Measurements from ENCODE around the gene VPS51.

Gene VPS51

DNA sequence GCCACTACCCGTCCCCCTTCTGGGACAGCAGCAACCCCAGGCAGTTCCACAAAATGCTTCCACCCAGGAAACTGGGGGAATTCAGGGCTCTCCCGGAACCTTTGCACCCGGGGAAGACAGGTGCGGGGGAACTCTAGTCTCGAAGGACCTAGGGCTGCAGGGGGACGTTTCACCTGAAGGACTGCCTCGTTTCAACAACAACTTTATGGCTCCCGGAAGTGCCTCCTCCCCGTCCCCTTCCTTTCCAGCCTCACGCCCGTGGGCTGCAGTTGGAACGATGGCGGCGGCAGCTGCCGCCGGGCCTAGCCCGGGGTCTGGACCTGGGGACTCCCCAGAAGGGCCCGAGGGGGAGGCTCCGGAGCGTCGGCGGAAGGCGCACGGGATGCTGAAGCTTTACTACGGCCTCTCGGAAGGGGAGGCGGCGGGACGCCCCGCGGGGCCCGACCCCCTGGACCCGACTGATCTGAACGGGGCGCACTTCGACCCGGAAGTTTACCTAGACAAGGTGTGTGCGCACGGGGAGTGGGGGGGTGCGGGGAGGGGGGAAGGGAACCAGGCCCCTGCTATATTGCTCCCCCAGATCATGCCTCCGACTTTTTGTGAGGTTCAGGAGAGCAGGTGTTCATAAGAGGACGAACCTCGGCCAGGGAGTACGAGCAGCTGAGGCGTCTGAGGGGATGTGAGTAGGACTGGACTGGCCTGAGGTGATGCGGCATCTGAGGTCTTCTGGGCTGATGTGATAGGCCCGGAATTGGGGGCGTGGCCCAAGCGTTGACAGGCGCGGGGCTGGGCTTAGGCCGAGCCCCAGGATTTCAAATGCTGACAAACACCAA, at the start of gene VPS51:
Gene VPS51, plus strand, starts transcription at position 241 of the 833 bp plus-strand sequence. Its CDS starts 37 bp downstream, at position 278.
- DNase-seq: peak; percentile 61 to 88

- no peak for DNase-seq
These were observed 48.2 kb upstream of the VPS51 start for GRCh38 chr11:65047581-65048422.

- no peak for DNase-seq
These were observed 44.6 kb upstream of the VPS51 start for GRCh38 chr11:65051398-65051858.

GRCh38 chr11:65053827-65054508, 42.0 kb upstream of the VPS51 start:
- no peak for DNase-seq

DNA sequence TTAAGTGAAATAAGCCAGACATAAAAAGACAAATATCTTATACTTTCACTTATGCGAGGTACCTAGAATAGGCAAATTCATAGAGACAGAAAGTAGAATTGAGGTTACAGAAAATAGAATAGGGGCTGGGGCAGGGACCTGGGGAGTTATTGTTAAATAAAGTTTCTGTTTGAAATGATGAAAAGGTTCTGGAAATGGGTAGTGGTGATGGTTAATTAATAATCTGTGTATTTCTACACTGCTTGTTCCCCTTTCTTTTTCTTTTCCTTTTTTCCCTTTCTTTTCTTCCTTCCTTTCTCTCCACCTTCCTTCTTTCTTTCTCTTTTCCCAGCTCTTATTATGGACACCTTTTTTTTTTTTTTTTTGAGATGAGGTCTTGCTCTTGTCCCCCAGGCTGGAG, 40.5 kb upstream of the VPS51 start:
- DNase-seq: no peak

DNA sequence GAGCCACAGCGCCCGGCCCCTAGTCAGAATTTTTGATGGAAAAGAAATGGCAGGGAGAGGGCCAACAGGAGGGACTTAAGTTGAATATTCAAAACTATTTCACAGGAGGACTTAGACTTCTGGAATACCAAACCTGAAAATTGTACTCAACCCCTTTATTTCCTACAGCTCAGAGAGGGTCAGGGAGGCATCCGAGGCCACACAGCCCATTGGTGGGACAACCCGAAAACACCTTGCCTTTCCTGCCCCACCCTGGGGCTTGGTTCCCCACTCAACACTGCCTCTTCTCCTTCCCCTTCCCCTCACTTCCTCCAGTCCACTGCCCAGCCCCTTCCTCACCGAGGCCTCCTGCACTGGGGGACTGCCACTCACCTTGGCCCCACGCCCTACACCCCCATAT, 39.0 kb upstream of the VPS51 start:
- no peak for DNase-seq

DNA sequence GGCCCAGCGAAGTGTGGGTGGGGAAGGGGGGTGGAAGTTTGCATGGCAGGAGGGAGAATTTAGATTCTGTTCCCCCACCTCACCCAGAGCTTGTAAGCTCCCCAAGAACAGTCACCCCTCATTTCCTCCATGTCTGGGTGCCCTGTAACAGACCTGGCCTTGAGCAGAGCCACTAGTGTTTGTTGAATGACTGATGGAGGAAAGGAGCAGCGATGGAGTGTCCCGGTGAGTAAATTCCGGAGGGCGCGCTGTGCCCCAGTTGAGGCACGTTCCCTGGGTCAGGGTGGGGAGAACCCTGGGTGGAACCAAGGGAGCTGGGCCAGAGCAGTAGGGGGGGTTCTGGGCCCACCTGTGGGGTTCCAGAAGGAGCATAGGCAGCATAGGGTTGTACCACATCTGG, 38.5 kb upstream of the VPS51 start:
- no peak for DNase-seq

DNA sequence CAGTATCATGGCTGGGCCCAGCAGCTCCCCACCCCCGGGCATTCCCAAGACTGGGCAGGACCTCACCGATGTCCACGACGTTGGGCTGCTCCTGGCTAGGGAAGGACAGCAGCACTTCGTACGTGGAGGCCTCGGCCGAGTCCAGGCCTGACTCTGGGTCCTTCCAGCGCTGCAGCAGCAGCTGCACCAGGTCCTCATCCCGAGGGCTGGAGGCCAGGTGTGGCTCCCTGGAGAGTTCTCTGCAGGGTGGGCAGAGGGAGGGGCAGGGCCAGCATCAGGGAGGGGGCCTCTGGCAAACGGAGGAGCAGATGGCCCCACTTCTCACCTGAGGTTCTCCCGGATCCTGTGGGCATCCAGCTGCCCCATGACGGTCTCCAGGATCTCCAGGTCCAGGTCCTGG, 38.0 kb upstream of the VPS51 start:
- DNase-seq: peak in 1 of 2 experiments; percentile 42

DNA sequence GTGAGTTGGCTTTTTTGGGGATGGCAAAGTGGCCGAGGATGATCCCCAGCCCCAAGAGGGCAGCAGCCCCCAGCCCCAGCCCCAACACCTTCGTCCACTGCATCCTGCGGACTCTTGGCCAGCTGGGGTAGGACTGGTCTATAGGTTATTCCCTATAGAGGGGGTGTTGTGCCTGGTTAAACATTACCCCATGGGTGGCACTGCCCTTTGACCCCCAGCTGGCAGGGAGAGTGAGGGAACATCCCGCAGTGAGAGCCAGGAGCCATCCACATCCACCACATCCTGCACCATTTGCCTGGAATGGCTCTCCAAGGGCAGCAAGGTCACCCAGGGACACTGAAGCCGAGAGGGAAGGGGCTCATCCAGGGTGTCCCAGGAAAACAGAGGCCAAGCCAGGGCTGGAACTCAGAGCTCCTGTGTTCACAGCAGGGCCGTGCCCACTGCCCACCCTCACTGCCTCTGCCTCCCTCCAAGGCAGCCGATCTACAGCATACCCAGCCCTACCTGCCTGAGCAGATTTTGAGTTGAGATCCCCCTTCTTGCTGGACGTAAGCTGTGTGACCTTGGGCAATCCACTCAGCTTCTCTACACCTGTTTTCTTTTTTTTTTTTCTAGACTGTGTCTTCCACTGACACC, 37.5 kb upstream of the VPS51 start, which contains the start of gene NAALADL1:
Gene NAALADL1, minus strand, starts transcription at position 135 of the 636 bp plus-strand sequence. Its CDS starts 32 bp downstream, at position 103.
- DNase-seq: no peak

DNA sequence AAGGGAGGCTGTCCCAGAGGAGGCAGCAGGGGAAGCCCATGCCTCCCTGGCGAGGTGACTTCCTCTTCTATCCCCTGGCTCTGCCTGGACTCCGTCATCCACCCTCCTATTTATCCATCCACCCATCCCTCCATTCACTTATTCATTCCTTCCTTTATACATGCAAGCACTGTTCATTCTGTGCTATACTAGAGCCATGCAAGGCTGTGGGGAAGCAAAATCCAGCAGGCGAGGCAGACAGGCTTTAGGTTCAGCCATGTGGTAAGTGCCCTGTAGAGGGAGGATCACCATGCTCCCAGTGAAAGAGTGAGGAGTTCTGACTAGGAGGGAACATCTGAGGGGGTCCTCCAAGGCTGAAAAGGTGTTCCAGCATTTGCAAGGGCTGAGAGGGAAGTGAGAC, 36.5 kb upstream of the VPS51 start:
- DNase-seq: no peak

GRCh38 chr11:65059959-65060824, 35.8 kb upstream of the VPS51 start:
- DNase-seq: no peak

DNA sequence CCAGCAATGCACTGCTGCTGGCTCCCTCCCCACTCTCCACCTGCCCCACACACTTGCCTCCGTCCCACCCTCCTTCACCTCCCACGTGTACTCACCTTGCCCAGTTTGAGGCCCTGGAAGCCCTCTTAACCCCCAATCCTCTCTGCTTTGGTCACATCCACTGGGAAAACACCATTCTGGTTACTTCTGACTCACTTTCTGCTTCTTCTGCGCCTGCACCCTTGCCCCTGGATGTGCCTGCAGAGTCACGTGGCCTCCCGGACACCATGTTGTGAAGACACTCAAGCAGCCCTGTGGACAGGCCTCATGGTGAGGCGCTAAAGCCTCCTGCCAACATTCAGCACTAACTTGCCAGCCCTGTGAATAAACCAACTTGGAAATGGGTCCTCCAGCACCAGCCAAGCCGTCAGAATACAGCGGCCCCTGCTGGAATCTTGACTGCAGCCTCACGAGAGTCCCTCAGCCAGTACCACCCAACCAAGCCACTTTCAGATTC, 35.1 kb upstream of the VPS51 start:
- DNase-seq: no peak

DNA sequence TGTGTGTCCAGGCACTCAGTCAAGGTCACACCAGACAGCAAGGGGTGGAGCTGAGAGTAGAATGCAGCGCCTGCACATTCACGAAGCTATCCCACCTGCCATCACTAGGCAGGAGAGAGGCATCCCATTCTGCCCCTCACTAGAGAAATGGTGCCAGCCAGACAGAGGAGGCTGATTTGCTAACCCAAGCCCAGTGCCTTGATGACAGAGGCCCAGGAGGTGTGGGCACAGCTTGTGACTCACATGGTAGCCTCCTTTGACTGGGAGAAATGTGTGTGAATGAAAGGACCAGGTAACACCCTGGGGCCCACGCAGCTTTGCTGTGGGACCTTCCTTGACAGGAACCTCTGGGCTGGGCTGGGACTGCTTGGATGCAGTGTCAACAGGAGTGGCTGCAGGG, 32.5 kb upstream of the VPS51 start:
- no peak for DNase-seq

DNA sequence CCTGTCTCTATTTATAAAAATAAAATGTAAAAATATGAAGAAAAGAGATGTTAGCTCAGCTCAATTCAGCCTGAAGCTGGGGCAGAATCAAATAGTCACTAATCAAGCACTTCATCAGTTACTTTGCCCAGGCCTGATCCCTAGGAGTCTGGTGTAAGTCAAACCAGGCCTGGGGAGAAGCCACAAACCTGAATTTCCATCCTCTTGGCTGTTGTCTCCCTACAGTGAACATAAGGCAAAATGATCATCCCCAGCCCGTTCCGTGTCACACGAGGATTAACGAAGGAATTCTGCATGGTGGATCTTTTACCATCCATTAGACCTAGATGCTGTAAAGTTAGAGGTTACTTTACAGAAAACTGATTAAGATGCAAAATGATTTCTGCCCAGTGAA, 31.2 kb upstream of the VPS51 start:
- no peak for DNase-seq

- DNase-seq: no peak
These were observed 30.2 kb upstream of the VPS51 start for GRCh38 chr11:65065851-65066250.

DNA sequence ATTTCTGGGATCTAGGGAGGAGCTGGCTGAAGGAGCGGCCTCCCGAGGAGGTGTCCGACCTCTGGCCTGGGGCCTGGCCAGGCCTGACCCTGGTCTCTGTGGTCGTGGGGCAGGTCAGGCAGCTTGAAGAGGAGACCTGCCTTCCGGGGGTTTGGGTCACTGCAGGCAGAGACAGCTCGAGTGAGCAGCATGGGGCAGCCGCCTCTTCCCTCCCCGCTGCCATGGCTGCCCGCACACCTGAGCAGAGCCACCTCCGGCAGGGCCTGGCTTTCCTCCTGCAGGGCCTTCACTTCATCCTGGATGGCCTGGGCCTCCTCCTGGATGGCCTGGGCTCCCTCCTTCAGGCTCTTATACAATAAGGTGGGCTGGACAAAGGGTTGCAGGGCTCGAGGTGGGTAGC, 29.7 kb upstream of the VPS51 start:
- DNase-seq: no peak

GRCh38 chr11:65066805-65067291, 29.2 kb upstream of the VPS51 start:
- DNase-seq: no peak

- no peak for DNase-seq
These were observed 28.6 kb upstream of the VPS51 start for GRCh38 chr11:65067446-65067845.

DNA sequence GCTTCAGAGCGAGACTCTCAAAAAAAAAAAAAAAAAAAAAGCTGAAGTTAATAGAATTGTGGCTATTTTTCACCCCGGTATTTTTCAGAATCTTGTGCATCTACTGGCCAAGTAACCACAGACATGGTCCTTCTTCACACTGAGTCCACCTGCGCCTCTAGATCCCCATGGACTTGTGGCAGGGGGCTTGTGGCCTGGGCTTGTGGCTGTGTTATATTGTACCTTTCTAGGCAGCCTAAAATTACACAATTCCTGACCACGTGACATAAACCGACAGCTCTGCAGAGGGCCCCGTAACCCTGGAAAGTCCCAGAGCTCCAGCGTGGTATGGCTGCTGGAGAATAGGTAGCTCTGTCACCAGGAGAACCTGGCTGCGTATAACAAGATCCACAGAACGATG, 26.8 kb upstream of the VPS51 start:
- no peak for DNase-seq

GRCh38 chr11:65071907-65072630, 23.9 kb upstream of the VPS51 start:
- no peak for DNase-seq

- DNase-seq: no peak
These were observed 23.4 kb upstream of the VPS51 start for GRCh38 chr11:65072631-65072966.
